Measurements from ENCODE around the gene ZIC4. TPM values are rescaled to one million over a fixed set of nuclear protein-coding genes. Genes with fewer than 3 reads are reported as not detected.

The ZIC4 gene
- total and polyA plus RNA-seq, 10 of the 15 experiments (the other 5 are each of a cell fraction or from before 2014, with no cell fraction given) = not detected

DNA sequence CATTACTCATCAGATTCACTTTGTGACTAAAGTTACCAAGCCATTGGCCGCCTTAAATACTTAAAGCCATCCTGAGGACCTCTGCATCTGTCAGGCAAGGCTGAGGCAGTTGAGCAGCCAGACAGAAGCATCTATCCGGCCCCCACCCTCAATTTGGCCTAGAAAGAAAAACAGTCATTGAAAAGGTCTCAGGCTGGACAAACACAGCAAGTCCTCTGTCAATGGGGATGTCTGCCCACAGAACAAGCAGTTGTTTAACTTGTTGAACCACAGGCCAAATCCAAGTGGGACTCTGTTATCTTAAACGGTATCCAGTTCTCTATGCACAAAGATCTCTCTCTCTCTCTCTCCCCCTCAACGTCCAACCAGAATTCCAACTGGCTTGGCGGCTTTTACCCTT, 2.8 kb downstream of the ZIC4 start:
- H3K9me3 ChIP-seq (replicated peaks; ENCODE audit: control insufficient read depth, insufficient read depth, low read length) = peaks cover 2% of the 10 kb centered on the region; the same call in 2 of the 3 replicates
- intact Hi-C loops (cut with micrococcal nuclease; ENCODE audit: unreplicated experiment) = no loop called here
- FAIRE-seq = no peak
- no peak overlapping the region for H3K9ac ChIP-seq (ENCODE audit: control insufficient read depth, insufficient read depth, low read length)
- no peak overlapping the region for H3K27ac ChIP-seq (ENCODE audit: control insufficient read depth, insufficient read depth)
- DNase-seq (ENCODE audit: low read depth, low spot score) = no peak
- no TSS peak for BruUV-seq (replicated peaks)
- TF ChIP-seq KDM1A (IDR thresholded peaks at IDR 0.05; ENCODE audit: borderline replicate concordance) (no peak), ZBTB33 (IDR thresholded peaks at IDR 0.05) (no peak), ZNF274 (IDR thresholded peaks at IDR 0.05; ENCODE audit: insufficient read depth, insufficient read length) (no peak), MEF2A (IDR thresholded peaks at IDR 0.05; ENCODE audit: insufficient read depth, low read depth, low read length) (no peak), KLF5 (IDR thresholded peaks at IDR 0.05; ENCODE audit: partially characterized antibody) (no peak), BCL3 (IDR thresholded peaks at IDR 0.05; ENCODE audit: borderline replicate concordance, insufficient read depth, low read depth, low read length, poor library complexity, severe bottlenecking) (no peak)
- TF ChIP-seq, protein P1, sequence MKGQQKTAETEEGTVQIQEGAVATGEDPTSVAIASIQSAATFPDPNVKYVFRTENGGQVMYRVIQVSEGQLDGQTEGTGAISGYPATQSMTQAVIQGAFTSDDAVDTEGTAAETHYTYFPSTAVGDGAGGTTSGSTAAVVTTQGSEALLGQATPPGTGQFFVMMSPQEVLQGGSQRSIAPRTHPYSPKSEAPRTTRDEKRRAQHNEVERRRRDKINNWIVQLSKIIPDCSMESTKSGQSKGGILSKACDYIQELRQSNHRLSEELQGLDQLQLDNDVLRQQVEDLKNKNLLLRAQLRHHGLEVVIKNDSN (IDR thresholded peaks at IDR 0.05; ENCODE audit: borderline replicate concordance, extremely low read length, insufficient read depth, low read depth, low read length) = no peak
- TF ChIP-seq, protein P2, sequence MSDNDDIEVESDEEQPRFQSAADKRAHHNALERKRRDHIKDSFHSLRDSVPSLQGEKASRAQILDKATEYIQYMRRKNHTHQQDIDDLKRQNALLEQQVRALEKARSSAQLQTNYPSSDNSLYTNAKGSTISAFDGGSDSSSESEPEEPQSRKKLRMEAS (IDR thresholded peaks at IDR 0.05; ENCODE audit: low read depth, low read length) = no peak
- WGBS (ENCODE audit: insufficient coverage, insufficient replicate concordance, low lambda C conversion rate, missing lambda C conversion rate) = 11% methylated on average over 5 of the region's 5 CpGs
- no peak for ATAC-seq
- in situ Hi-C loops (cut with MboI) = no loop called here
- no peaks in the 10 kb centered on the region for H4K20me1 ChIP-seq (ENCODE audit: control insufficient read depth, insufficient read depth)
- POLR2A ChIA-PET = no interaction called here
- H3K27me3 ChIP-seq (replicated peaks in 1 of 2; ENCODE audit: control insufficient read depth in 2 of 2, insufficient read depth in 2 of 2, low read length in 1 of 2) = peaks cover 9 to 15% of the 10 kb centered on the region in 2 experiments; a peak in 3 of 4 replicates
- H3K4me3 ChIP-seq = no peak overlapping the region
- no peaks in the 10 kb centered on the region for H3K4me1 ChIP-seq (ENCODE audit: control insufficient read depth, insufficient read depth, low read length)
- CTCF ChIA-PET = no interaction called here
- RAD21 ChIA-PET (ENCODE audit: unreplicated experiment) = no interaction called here
- no peaks in the 10 kb centered on the region for H3K79me2 ChIP-seq (ENCODE audit: control insufficient read depth, insufficient read depth, low read length)
- SMC1A ChIA-PET (ENCODE audit: uncharacterized antibody, unreplicated experiment) = interaction anchor here (0.5 to 1.7 kb wide), 2 partner anchors 23 to 978 kb away, joined by 3 to 4 read pairs; no protein-coding TSS in a partner anchor
- H2AFZ ChIP-seq (ENCODE audit: control insufficient read depth, low read depth, low read length) = no peak overlapping the region
- no peak overlapping the region for H3K4me2 ChIP-seq (ENCODE audit: control insufficient read depth, insufficient read depth)
- H3K36me3 ChIP-seq (ENCODE audit: control insufficient read depth in 2 of 2, insufficient read depth in 2 of 2, low read length in 1 of 2) = no peaks in the 10 kb centered on the region

All from GM12878 (cell line).